ENCODE results near the gene ARHGEF39.
A peak's percentile ranks its signal among the peaks of the same experiment; 100 is the strongest.

ARHGEF39 gene

DNA sequence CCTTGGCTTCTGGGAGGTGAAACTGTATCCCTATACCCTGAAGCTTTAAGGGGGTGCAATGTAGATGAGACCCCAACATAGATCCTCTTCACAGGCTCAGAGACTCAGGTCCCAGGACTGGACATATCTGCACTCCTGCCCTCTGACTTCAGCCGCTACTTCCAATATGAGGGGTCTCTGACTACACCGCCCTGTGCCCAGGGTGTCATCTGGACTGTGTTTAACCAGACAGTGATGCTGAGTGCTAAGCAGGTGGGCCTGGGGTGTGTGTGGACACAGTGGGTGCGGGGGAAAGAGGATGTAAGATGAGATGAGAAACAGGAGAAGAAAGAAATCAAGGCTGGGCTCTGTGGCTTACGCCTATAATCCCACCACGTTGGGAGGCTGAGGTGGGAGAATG is 14.1 kb upstream of the ARHGEF39 start:
- no peak for DNase-seq (ENCODE audit: low read depth in 4 of 4, low spot score in 1 of 4)

DNA sequence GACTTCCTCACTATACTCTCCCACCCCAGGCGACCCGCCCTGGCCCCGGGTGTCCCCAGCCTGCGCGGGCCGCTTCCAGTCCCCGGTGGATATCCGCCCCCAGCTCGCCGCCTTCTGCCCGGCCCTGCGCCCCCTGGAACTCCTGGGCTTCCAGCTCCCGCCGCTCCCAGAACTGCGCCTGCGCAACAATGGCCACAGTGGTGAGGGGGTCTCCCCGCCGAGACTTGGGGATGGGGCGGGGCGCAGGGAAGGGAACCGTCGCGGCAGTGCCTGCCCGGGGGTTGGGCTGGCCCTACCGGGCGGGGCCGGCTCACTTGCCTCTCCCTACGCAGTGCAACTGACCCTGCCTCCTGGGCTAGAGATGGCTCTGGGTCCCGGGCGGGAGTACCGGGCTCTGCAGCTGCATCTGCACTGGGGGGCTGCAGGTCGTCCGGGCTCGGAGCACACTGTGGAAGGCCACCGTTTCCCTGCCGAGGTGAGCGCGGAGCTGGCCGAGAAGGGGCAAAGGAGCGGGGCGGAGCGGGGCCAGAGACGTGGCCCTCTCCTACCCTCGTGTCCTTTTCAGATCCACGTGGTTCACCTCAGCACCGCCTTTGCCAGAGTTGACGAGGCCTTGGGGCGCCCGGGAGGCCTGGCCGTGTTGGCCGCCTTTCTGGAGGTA is 10.9 kb upstream of the ARHGEF39 start:
- DNase-seq (ENCODE audit: low read depth in 4 of 4, low spot score in 1 of 4): no peak

DNA sequence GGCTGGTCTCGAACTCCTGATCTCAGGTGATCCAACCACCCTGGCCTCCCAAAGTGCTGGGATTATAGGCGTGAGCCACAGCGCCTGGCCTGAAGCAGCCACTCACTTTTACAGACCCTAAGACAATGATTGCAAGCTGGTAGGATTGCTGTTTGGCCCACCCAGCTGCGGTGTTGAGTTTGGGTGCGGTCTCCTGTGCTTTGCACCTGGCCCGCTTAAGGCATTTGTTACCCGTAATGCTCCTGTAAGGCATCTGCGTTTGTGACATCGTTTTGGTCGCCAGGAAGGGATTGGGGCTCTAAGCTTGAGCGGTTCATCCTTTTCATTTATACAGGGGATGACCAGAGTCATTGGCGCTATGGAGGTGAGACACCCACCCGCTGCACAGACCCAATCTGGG is 10.2 kb upstream of the ARHGEF39 start:
- no peak for DNase-seq (ENCODE audit: low read depth in 4 of 4, low spot score in 1 of 4)

DNA sequence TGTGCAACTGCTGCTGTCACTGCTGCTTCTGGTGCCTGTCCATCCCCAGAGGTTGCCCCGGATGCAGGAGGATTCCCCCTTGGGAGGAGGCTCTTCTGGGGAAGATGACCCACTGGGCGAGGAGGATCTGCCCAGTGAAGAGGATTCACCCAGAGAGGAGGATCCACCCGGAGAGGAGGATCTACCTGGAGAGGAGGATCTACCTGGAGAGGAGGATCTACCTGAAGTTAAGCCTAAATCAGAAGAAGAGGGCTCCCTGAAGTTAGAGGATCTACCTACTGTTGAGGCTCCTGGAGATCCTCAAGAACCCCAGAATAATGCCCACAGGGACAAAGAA is 9.0 kb upstream of the ARHGEF39 start:
- no peak for DNase-seq (ENCODE audit: low read depth in 4 of 4, low spot score in 1 of 4)

- DNase-seq (ENCODE audit: low read depth in 4 of 4, low spot score in 1 of 4): no peak
Measured at GRCh38 chr9:35673132-35674024, 8.4 kb upstream of the ARHGEF39 start, which contains the start of gene CA9. Gene CA9, plus strand, starts transcription at chr9:35673928. Its CDS starts 32 bp downstream, at chr9:35673960.

DNA sequence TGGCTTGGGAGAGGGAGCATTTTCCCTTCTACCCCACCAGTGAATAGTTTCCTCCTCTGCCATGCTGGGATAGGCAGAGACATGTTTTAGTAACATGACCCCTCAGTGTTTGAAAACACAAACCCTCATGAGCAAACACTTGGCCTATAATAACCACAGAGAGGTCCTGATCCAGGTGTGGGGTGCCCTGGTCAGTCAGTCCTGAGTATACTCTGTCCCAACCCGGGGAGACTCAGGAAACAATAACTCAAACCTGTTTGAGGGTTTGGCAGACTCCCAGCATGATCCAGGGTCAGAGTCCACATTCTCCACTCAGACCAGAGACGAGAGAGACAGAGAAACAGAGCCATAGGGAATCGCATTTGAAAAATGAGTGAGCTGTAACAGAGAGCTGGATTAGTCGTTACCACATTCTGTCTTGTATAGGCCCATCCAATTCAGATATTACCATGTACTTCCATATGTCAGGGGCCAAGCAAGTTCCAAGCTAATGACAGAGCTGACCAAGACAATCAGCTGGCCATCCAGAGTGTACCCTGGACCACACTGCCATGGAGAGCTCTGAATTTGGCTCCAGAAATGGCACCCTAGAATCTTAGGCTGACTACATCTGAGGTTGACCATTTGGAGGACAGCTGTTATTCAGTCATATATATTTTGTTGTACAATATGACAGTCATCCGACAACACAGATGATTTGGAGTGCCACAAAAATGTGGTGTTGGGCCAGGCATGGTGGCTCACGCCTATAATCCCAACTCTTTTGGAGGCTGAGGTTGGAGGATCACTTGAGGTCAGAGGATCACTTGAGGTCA is 4.5 kb upstream of the ARHGEF39 start:
- no peak for DNase-seq (ENCODE audit: low read depth in 4 of 4, low spot score in 1 of 4)

GRCh38 chr9:35667939-35668338 is 2.9 kb upstream of the ARHGEF39 start:
- DNase-seq (ENCODE audit: low read depth in 4 of 4, low spot score in 1 of 4): no peak

- DNase-seq (ENCODE audit: low read depth in 4 of 4, low spot score in 1 of 4): no peak
Measured at GRCh38 chr9:35666549-35666948, 1.6 kb upstream of the ARHGEF39 start.

DNA sequence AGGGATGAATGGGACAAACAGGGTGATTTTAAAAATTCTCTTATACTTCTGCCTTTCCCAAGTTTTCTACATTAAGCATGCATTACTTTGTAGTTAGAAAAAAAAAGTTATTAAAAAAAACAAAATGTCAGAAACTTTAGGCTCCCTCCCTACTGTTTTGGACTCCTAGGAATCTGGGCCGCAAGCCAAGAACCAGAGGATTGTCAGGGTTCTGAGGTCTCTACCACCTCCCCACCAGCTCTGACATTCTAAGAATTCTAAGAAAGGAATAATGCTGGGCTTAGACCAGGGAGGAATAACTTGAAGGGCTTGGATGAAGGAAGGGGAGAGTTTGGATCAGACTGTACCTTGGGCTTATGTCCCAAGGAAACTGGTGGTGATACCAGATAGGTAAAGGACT is 1.1 kb upstream of the ARHGEF39 start:
- no peak for DNase-seq (ENCODE audit: low read depth in 4 of 4, low spot score in 1 of 4)

GRCh38 chr9:35665471-35665818 is 450 bp upstream of the ARHGEF39 start:
- no peak for DNase-seq (ENCODE audit: low read depth in 4 of 4, low spot score in 1 of 4)

GRCh38 chr9:35662437-35662836 is 2.6 kb downstream of the ARHGEF39 start:
- DNase-seq (ENCODE audit: low read depth in 4 of 4, low spot score in 1 of 4): no peak

DNA sequence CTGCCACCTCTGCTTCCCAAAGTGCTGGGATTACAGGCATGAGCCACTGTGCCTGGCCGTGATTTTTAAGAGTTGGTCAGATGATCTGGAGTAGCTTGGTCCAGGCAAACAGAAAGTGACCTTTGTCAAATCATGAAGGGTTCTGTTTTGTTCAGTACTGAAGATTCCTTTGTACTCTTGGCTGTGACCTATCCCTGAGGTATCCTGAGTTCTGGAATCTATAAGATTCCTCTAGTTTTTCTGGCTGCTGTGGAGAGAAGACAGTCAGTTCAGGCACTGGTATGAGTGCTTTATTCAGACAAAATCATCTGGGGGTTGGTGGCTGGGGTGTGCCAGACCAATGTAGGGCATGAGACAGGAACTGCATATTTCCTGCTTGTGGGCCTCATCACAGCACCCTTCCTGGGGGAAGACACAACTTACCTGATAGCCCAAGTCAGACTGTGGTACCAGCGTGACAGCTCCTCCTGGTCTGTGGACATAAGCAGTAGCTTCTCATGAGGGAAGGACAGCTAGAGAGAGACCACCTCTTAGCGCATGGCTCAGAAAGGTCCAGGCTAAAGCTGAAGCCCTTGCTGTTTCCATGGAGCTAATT is 3.1 kb downstream of the ARHGEF39 start:
- DNase-seq (ENCODE audit: low read depth in 4 of 4, low spot score in 1 of 4): no peak

GRCh38 chr9:35660966-35661415 is 4.0 kb downstream of the ARHGEF39 start:
- DNase-seq (ENCODE audit: low read depth in 4 of 4, low spot score in 1 of 4): no peak

- no peak for DNase-seq (ENCODE audit: low read depth in 4 of 4, low spot score in 1 of 4)
Measured at GRCh38 chr9:35659340-35659739, 5.7 kb downstream of the ARHGEF39 start.

- DNase-seq (ENCODE audit: low read depth in 4 of 4, low spot score in 1 of 4): no peak
Measured at GRCh38 chr9:35658968-35659220, 6.1 kb downstream of the ARHGEF39 start.

GRCh38 chr9:35658137-35658967 is 6.6 kb downstream of the ARHGEF39 start, which contains the start of gene CCDC107:
Gene CCDC107, plus strand, starts transcription at chr9:35658292. Its CDS starts 88 bp downstream, at chr9:35658380.
- peak; percentile 59 to 74 (median 70) for DNase-seq (ENCODE audit: low read depth in 4 of 4, low spot score in 1 of 4)

GRCh38 chr9:35657546-35658136 is 7.4 kb downstream of the ARHGEF39 start, which contains the start of gene RMRP:
Gene RMRP, minus strand, starts transcription at chr9:35658019.
- peak; percentile 83 to 96 (median 90) for DNase-seq (ENCODE audit: low read depth in 4 of 4, low spot score in 1 of 4)

- no peak for DNase-seq (ENCODE audit: low read depth in 4 of 4, low spot score in 1 of 4)
Measured at GRCh38 chr9:35656831-35657545, 8.0 kb downstream of the ARHGEF39 start.

DNA sequence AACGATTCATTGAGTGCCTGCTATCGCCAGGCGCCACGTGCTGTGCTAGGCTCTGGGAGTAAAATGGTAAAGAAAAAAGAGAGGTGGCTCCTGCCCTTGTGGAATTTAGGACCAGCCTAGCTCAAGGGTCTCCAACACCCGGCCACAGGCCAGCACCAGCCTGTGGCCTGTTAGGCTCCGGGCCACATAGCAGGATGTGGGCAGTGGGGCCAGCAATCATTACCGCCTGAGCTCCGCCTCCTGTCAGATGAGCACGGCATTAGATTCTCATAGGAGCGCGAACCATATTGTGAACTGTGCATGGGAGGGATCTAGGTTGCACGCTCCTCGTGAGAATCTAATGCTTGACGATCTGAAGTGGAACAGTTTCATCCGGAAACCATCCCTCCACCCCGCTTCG is 8.6 kb downstream of the ARHGEF39 start:
- DNase-seq (ENCODE audit: low read depth in 4 of 4, low spot score in 1 of 4): no peak
